ENCODE measurements around the gene B4GALNT4.
A peak's percentile ranks its signal among the peaks of the same experiment; 100 is the strongest.
"Not testable (repeated sequence)": the region's sequence is repeated elsewhere in the genome, so short reads cannot be mapped to it uniquely, and the experiment has no call there.

Gene B4GALNT4

GRCh38 chr11:369336-370018 lies at the start of gene B4GALNT4:
Gene B4GALNT4 (plus strand): TSS chr11:369499. CDS start chr11:369804, 305 bp downstream.
- peak; percentile 74 for DNase-seq

GRCh38 chr11:319888-320273 lies 49.4 kb upstream of the B4GALNT4 start:
- DNase-seq = not testable (repeated sequence)

- DNase-seq = no peak
Measured at GRCh38 chr11:324156-324555, 45.1 kb upstream of the B4GALNT4 start.

- not testable (repeated sequence) for DNase-seq
Measured at GRCh38 chr11:324593-325517, 44.4 kb upstream of the B4GALNT4 start.

- no peak for DNase-seq
Measured at GRCh38 chr11:325796-326591, 43.3 kb upstream of the B4GALNT4 start.

GRCh38 chr11:326592-326841 lies 42.8 kb upstream of the B4GALNT4 start:
- DNase-seq = no peak

- DNase-seq = no peak
Measured at GRCh38 chr11:326842-327580, 42.3 kb upstream of the B4GALNT4 start.

GRCh38 chr11:327581-327923 lies 41.7 kb upstream of the B4GALNT4 start:
- no peak for DNase-seq

- no peak for DNase-seq
Measured at GRCh38 chr11:328012-328411, 41.3 kb upstream of the B4GALNT4 start.

GRCh38 chr11:328516-329100 lies 40.7 kb upstream of the B4GALNT4 start:
- DNase-seq = not testable (repeated sequence)

GRCh38 chr11:329886-330253 lies 39.4 kb upstream of the B4GALNT4 start:
- no peak for DNase-seq

GRCh38 chr11:330307-330693 lies 39.0 kb upstream of the B4GALNT4 start:
- no peak for DNase-seq

- no peak for DNase-seq
Measured at GRCh38 chr11:330694-331357, 38.5 kb upstream of the B4GALNT4 start.

GRCh38 chr11:331358-332060 lies 37.8 kb upstream of the B4GALNT4 start:
- DNase-seq = no peak

GRCh38 chr11:332651-333480 lies 36.4 kb upstream of the B4GALNT4 start:
- DNase-seq = no peak

GRCh38 chr11:333616-334263 lies 35.6 kb upstream of the B4GALNT4 start:
- DNase-seq = not testable (repeated sequence)

GRCh38 chr11:334264-334994 lies 34.9 kb upstream of the B4GALNT4 start:
- no peak for DNase-seq

GRCh38 chr11:335779-336658 lies 33.3 kb upstream of the B4GALNT4 start:
- DNase-seq = no peak

Data from 8988T (cell line).